ENCODE data around the gene PKN3. TPM values are rescaled to one million over a fixed set of nuclear protein-coding genes. Genes with fewer than 3 reads are reported as not detected.
A peak's percentile ranks its signal among the peaks of the same experiment; 100 is the strongest.

The PKN3 gene
- polyA plus RNA-seq (1.2 to 3.0 TPM (median 1.3 TPM) in 3 replicates), polyA minus RNA-seq (0.45 to 2.1 TPM (median 1.9 TPM) in 3 replicates)
- 0.90 TPM for polyA plus RNA-seq (2011; ENCODE audit: low read depth)
- 0.34 and 0.69 TPM in 2 replicates for polyA plus RNA-seq (2011; cell fraction: cytosol; rRNA removed)
- 2.1 and 2.7 TPM in 2 replicates for polyA plus RNA-seq (2011; cell fraction: nucleus; rRNA removed)
- polyA plus RNA-seq (2012; ENCODE audit: low replicate concordance) = 0.55 and 2.3 TPM in 2 replicates
- polyA minus RNA-seq (2011; cell fraction: cytosol; rRNA and poly(A)+ RNA removed) = 1.2 TPM
- polyA minus RNA-seq (2011; cell fraction: nucleus; rRNA and poly(A)+ RNA removed) = 0.85 and 1.2 TPM in 2 replicates

DNA sequence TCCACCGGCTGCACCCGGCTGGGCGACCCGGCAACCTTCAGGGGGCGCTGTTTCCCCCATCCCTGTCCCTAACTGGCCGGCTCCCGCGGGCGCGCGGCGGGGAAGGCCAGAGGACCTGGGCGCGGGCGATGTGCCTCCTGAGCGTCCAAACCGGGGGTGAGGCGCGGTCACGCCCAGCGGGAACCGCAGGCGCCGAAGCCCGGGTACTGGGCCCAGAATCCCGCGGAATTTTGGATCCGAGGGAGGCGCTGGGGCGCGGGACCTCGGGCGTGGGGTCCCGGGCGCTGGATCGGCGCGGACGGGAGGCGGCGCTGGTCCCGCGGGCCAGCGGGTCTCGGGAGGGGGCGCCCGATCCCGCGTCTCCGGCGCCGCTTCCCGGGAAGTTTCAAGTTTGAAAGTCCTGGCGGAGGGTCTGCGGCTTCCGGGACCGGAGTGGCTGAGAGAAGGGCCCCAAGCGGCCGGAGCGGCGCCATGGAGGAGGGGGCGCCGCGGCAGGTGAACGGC, at the start of gene PKN3:
TSS of gene PKN3 (plus strand) at position 59 of the 504 bp plus-strand sequence. CDS start at position 472, 413 bp downstream.
- no peak for TF ChIP-seq EZH2 (IDR thresholded peaks at IDR 0.05; ENCODE audit: low read length)
- TF ChIP-seq, protein P1, sequence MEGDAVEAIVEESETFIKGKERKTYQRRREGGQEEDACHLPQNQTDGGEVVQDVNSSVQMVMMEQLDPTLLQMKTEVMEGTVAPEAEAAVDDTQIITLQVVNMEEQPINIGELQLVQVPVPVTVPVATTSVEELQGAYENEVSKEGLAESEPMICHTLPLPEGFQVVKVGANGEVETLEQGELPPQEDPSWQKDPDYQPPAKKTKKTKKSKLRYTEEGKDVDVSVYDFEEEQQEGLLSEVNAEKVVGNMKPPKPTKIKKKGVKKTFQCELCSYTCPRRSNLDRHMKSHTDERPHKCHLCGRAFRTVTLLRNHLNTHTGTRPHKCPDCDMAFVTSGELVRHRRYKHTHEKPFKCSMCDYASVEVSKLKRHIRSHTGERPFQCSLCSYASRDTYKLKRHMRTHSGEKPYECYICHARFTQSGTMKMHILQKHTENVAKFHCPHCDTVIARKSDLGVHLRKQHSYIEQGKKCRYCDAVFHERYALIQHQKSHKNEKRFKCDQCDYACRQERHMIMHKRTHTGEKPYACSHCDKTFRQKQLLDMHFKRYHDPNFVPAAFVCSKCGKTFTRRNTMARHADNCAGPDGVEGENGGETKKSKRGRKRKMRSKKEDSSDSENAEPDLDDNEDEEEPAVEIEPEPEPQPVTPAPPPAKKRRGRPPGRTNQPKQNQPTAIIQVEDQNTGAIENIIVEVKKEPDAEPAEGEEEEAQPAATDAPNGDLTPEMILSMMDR (optimal IDR thresholded peaks at IDR 0.05 in 1 of 3, IDR thresholded peaks at IDR 0.05 in 1 of 3, conservative IDR thresholded peaks at IDR 0.05 in 1 of 3; ENCODE audit: extremely low read depth in 1 of 3, insufficient read depth in 2 of 3, low read length in 3 of 3) = peak; percentile 62 to 89 (median 87)
- no peaks in the 10 kb centered on the region for H3K4me1 ChIP-seq (ENCODE audit: control insufficient read depth, extremely low read depth, insufficient read depth, low read length)
- no peak for FAIRE-seq
- no peaks in the 10 kb centered on the region for H3K79me2 ChIP-seq (ENCODE audit: control insufficient read depth, insufficient read depth, low read length)
- H3K9me1 ChIP-seq (ENCODE audit: control insufficient read depth, extremely low read depth, insufficient read depth, low read length) = no peaks in the 10 kb centered on the region
- H4K20me1 ChIP-seq (ENCODE audit: control insufficient read depth, extremely low read depth, insufficient read depth, low read length) = no peaks in the 10 kb centered on the region
- H2AFZ ChIP-seq (ENCODE audit: control insufficient read depth, low read length) = peak within 1 kb of the TSS; percentile 86
- H3K36me3 ChIP-seq (ENCODE audit: control insufficient read depth in 2 of 2, extremely low read depth in 1 of 2, insufficient read depth in 2 of 2, low read length in 2 of 2) = no peaks in the 10 kb centered on the region
- peak within 1 kb of the TSS; percentile 73 for H3K4me2 ChIP-seq (ENCODE audit: control insufficient read depth, extremely low read depth, insufficient read depth, low read depth, low read length)
- peak within 1 kb of the TSS; percentile 50 to 79 (median 66) for H3K4me3 ChIP-seq (ENCODE audit: control insufficient read depth in 2 of 3, extremely low read depth in 1 of 3, insufficient read depth in 2 of 3, low read depth in 1 of 3, low read length in 3 of 3)
- H3K9me3 ChIP-seq (ENCODE audit: control insufficient read depth, low read depth, low read length) = no peaks in the 10 kb centered on the region
- peak within 1 kb of the TSS; percentile 66 for H3K9ac ChIP-seq (ENCODE audit: control insufficient read depth, extremely low read depth, insufficient read depth, low read length)
- no peak within 1 kb of the TSS for H3K27ac ChIP-seq (ENCODE audit: control insufficient read depth, insufficient read depth, low read length)
- dilution Hi-C loops (cut with MboI; ENCODE audit: extremely low pct_ligation_motif_present, low sequenced_read_pairs) = no loop called here
- no peak for DNase-seq (ENCODE audit: low read depth, low spot score)
- H3K27me3 ChIP-seq (ENCODE audit: control insufficient read depth, extremely low read depth, insufficient read depth, low read length) = no peaks in the 10 kb centered on the region

DNA sequence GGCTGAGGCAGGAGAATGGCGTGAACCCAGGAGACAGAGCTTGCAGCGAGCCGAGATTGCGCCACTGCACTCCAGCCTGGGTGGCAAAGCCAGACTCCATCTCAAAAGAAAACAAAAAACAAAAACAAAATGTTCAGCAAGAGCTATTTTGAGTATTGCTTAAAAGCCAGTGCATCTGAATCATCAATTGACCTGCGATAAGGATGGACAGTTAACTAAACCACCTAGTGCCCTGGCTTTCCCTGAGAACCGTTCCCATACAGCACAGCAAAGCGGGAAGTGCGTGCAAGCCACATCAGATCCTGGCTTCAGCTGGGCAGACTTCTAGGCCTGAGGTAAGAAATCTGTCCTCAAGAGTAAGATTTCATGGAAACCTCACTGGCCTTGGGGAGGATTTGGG, 48.4 kb upstream of the PKN3 start:
- dilution Hi-C loops (cut with MboI; ENCODE audit: extremely low pct_ligation_motif_present, low sequenced_read_pairs) = no loop called here
- Histone ChIP-seq H3K79me2 (ENCODE audit: control insufficient read depth, insufficient read depth, low read length) (no peaks in the 10 kb centered on the region), H3K27me3 (ENCODE audit: control insufficient read depth, extremely low read depth, insufficient read depth, low read length) (no peaks in the 10 kb centered on the region), H3K4me1 (ENCODE audit: control insufficient read depth, extremely low read depth, insufficient read depth, low read length) (no peaks in the 10 kb centered on the region), H3K4me3 (ENCODE audit: control insufficient read depth in 2 of 3, extremely low read depth in 1 of 3, insufficient read depth in 2 of 3, low read depth in 1 of 3, low read length in 3 of 3) (no peak overlapping the region), H3K27ac (ENCODE audit: control insufficient read depth, insufficient read depth, low read length) (no peak overlapping the region), H4K20me1 (ENCODE audit: control insufficient read depth, extremely low read depth, insufficient read depth, low read length) (no peaks in the 10 kb centered on the region), H3K9ac (ENCODE audit: control insufficient read depth, extremely low read depth, insufficient read depth, low read length) (no peak overlapping the region), H3K4me2 (ENCODE audit: control insufficient read depth, extremely low read depth, insufficient read depth, low read depth, low read length) (no peak overlapping the region), H3K36me3 (ENCODE audit: control insufficient read depth in 2 of 2, extremely low read depth in 1 of 2, insufficient read depth in 2 of 2, low read length in 2 of 2) (no peaks in the 10 kb centered on the region), H3K9me3 (ENCODE audit: control insufficient read depth, low read depth, low read length) (no peaks in the 10 kb centered on the region), H2AFZ (ENCODE audit: control insufficient read depth, low read length) (no peak overlapping the region), H3K9me1 (ENCODE audit: control insufficient read depth, extremely low read depth, insufficient read depth, low read length) (no peaks in the 10 kb centered on the region)
- FAIRE-seq (no peak), DNase-seq (ENCODE audit: low read depth, low spot score) (no peak)
- TF ChIP-seq, protein P1 (optimal IDR thresholded peaks at IDR 0.05 in 1 of 3, IDR thresholded peaks at IDR 0.05 in 1 of 3, conservative IDR thresholded peaks at IDR 0.05 in 1 of 3; ENCODE audit: extremely low read depth in 1 of 3, insufficient read depth in 2 of 3, low read length in 3 of 3) = no peak
- no peak for TF ChIP-seq EZH2 (IDR thresholded peaks at IDR 0.05; ENCODE audit: low read length)
